Dendritic cell treated with granulocyte-macrophage colony-stimulating factor and Interleukin-4, amounts not matched to agents 40 ng/mL and 50 ng/mL, for 4 days (primary cell): ENCODE data around the gene PSMG1.
A peak's percentile ranks its signal among the peaks of the same experiment; 100 is the strongest.

ENCODE experiments used
- H3K27ac Mint-ChIP-seq: one replicate; pipeline ENCODE4 v1.8.0; 2022; ENCODE audit warnings: mild to moderate bottlenecking, mixed read lengths
- H3K27me3 Mint-ChIP-seq: one replicate; pipeline ENCODE4 v1.8.0; 2022; ENCODE audit warnings: mild to moderate bottlenecking, mixed read lengths
- H3K36me3 Mint-ChIP-seq: one replicate; pipeline ENCODE4 v1.8.0; 2022; ENCODE audit warnings: low read depth, mixed read lengths
- H3K4me1 Mint-ChIP-seq: one replicate; pipeline ENCODE4 v1.8.0; 2022; ENCODE audit warnings: low read depth, mixed read lengths
- H3K4me3 Mint-ChIP-seq: one replicate; pipeline ENCODE4 v1.8.0; 2022; ENCODE audit warnings: mild to moderate bottlenecking, moderate library complexity, mixed read lengths
- H3K9me3 Mint-ChIP-seq: one replicate; pipeline ENCODE4 v1.8.0; 2022; ENCODE audit warnings: mixed read lengths
- intact Hi-C: fragments of 100-400 bp; cut with micrococcal nuclease; formaldehyde crosslinking; loops from one replicate; pipeline ENCODE4 v1.15.0; 2022

The PSMG1 gene

DNA sequence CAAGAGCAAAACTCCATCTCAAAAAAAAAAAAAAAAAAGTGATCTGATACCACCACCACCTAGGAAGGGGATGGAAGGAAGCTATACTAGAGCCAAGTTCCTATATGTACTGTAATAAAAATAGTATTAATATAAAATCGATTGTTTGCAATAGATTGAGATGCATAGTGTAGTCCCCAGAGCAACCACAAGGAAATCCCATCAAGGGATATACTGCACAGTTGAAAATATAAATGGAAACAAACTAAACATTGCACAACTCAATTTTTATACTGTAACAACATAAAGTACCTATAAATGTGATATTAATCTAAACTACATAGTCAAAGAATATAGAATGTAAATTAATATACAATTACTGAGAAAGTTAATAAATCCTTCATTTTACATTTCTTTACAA, 20.9 kb upstream of the PSMG1 start:
- Mint-ChIP-seq H3K36me3 (peaks cover 91% of the 10 kb centered on the region), H3K27ac (no peak overlapping the region), H3K9me3 (no peaks in the 10 kb centered on the region), H3K4me3 (no peak overlapping the region), H3K27me3 (no peaks in the 10 kb centered on the region), H3K4me1 (no peaks in the 10 kb centered on the region)
- intact Hi-C loops: no loop called here

DNA sequence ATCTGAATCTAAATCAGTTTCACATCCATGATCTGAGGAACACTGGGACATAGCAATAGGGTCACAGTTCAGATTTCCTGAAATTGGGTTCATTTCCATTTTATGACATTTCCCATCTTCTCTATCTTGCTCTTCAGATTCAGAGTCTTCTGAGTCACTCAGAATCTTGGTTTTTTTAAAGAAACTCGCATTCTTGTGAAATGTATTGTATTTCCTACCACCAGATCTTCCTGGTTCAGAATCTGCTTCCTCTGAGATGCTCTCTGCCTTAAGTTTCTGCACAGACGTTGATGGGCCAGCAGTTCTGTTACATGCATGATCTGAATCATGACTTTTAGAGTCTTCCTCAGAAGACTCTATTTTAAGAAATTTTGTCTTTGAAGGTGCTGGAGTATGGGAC, 15.5 kb upstream of the PSMG1 start:
- Mint-ChIP-seq H3K4me1 (no peaks in the 10 kb centered on the region), H3K9me3 (no peaks in the 10 kb centered on the region), H3K27ac (no peak overlapping the region), H3K4me3 (no peak overlapping the region), H3K27me3 (no peaks in the 10 kb centered on the region), H3K36me3 (peaks cover 91% of the 10 kb centered on the region)
- intact Hi-C loops: no loop called here

DNA sequence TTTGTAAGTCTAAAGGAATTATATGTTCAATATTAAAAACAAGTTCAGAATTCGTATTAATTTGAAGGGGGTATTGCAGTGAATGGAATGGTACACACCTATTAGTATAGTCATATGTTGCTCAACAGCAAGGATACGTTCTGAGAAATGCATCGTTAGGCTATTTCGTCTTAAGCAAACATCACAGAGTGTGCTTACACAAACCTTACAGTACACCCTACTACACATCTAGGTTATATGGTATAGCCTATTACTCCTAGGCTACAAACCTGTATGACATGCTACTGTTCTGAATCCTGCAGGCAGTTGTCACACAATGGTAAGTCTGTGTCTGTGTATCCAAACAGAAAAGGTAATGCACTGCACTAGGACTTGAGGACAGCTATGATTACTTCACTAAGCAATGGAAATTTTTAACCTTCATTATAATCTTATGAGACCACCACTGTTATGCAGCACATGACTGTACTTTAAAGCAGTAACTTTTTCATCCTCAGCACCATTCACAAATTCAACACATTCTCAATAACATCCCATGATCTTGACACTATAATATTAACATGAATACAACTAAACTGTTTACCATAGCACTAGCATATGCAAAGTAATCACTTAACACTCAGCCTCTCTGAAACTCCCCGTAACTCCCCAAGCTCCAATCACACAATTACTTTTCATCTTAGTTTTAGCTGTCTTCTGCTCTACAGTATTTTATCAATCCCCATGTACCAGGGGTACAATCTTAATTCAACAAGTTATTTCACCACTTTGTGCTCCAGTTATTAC, 14.4 kb upstream of the PSMG1 start:
- no peaks in the 10 kb centered on the region for H3K27me3 Mint-ChIP-seq
- H3K27ac Mint-ChIP-seq: no peak overlapping the region
- no peaks in the 10 kb centered on the region for H3K4me1 Mint-ChIP-seq
- peaks cover 86% of the 10 kb centered on the region for H3K36me3 Mint-ChIP-seq
- H3K4me3 Mint-ChIP-seq: no peak overlapping the region
- intact Hi-C loops: no loop called here
- no peaks in the 10 kb centered on the region for H3K9me3 Mint-ChIP-seq

DNA sequence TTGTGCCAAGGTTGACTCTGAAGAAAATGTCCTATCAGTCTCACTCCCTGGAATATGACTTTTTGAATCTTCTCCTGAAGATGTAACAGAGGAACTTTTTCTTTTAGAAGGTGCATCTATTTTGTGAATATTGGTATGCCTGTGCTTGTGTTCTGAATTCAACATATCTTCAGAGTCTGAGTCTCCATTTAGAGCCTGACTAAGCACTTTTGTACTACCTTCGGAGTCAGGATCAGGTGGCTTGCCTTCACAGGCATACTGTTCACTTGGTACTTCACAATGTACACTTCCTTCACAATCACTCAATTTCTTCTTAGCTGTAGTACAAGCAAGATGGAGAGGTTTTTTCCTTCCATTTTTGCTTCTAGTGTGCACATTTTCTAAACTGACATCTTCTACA, 13.6 kb upstream of the PSMG1 start:
- H3K36me3 Mint-ChIP-seq: peaks cover 87% of the 10 kb centered on the region
- H3K4me3 Mint-ChIP-seq: no peak overlapping the region
- intact Hi-C loops: no loop called here
- no peaks in the 10 kb centered on the region for H3K4me1 Mint-ChIP-seq
- H3K27me3 Mint-ChIP-seq: no peaks in the 10 kb centered on the region
- no peaks in the 10 kb centered on the region for H3K9me3 Mint-ChIP-seq
- H3K27ac Mint-ChIP-seq: no peak overlapping the region

DNA sequence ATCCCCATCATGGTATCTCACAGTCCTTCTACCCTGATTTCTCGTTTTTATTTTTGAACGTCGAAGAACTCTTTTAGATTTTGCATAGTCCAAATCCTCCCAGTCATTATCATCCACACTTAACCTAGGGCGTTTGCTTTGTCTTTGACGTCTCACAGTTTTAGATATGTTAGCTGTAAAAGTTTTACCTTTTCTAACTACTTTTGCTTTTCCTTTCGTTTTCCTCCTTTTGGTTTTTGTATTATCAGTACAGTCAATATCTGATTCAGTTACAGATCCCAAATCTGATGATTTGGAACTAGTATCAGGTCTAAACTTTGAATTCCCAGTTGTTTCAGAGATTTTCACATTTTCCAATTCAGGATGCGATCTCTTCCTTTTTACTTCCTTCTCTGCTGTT, 13.1 kb upstream of the PSMG1 start:
- H3K4me3 Mint-ChIP-seq: no peak overlapping the region
- no peaks in the 10 kb centered on the region for H3K27me3 Mint-ChIP-seq
- no peaks in the 10 kb centered on the region for H3K9me3 Mint-ChIP-seq
- intact Hi-C loops: no loop called here
- no peaks in the 10 kb centered on the region for H3K4me1 Mint-ChIP-seq
- H3K27ac Mint-ChIP-seq: no peak overlapping the region
- H3K36me3 Mint-ChIP-seq: peaks cover 84% of the 10 kb centered on the region

DNA sequence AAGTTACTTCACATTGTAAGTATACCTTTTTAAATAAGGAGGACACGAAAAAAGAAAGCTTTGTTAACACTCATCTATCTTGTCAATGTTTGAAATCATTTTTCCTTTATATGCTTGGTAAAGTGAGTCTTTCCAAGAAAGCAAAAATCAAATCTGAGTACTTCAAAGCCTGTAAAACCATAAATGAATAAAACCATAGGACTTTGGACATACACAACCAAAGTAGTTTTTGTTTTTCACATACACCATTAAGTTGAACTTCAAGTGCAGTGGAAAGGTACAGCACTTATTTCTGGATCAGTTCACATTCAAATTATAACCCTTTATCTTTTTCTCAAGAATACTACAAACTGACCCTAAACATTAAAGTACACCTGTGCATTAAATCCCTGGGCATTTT, 10.1 kb upstream of the PSMG1 start:
- H3K9me3 Mint-ChIP-seq: no peaks in the 10 kb centered on the region
- H3K4me1 Mint-ChIP-seq: no peaks in the 10 kb centered on the region
- H3K27me3 Mint-ChIP-seq: no peaks in the 10 kb centered on the region
- H3K27ac Mint-ChIP-seq: no peak overlapping the region
- H3K4me3 Mint-ChIP-seq: no peak overlapping the region
- intact Hi-C loops: no loop called here
- peaks cover 55% of the 10 kb centered on the region for H3K36me3 Mint-ChIP-seq

DNA sequence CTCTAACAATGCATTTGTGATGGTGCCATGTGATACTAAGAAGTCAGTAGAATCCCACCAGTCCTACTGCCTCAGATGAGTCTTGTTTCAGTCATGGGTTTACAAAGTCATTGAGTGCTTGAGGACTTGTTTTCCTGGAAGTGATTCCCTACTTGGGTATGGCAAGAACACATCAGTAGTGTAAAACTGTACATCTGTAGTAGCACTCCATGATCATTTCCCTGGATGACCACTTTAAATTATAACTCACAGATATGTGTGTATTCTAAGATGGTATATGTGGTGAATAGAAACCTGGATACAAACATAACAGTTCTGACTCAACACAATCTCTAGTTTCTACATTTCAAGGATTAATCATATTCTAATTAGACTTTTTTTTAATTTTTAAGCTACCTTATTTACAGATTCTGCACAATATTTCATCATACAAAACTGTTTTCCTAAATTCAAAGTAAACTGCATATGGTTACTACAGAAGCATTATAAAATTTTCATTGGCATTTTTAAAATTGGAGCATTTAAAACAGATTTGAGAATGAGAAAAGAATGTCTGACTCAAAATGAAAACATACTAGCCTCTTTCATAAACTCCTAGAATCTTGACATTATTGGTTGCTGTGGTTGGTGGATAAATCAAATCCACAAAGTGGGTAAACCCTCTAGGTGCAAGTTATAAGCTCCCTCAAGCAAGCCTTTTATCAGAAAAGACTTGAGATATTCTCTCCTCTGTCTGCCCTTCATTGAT, 6.8 kb upstream of the PSMG1 start:
- no peaks in the 10 kb centered on the region for H3K27me3 Mint-ChIP-seq
- no peaks in the 10 kb centered on the region for H3K9me3 Mint-ChIP-seq
- intact Hi-C loops: no loop called here
- H3K27ac Mint-ChIP-seq: no peak overlapping the region
- H3K4me1 Mint-ChIP-seq: peaks cover 6% of the 10 kb centered on the region
- peaks cover 24% of the 10 kb centered on the region for H3K36me3 Mint-ChIP-seq
- no peak overlapping the region for H3K4me3 Mint-ChIP-seq

DNA sequence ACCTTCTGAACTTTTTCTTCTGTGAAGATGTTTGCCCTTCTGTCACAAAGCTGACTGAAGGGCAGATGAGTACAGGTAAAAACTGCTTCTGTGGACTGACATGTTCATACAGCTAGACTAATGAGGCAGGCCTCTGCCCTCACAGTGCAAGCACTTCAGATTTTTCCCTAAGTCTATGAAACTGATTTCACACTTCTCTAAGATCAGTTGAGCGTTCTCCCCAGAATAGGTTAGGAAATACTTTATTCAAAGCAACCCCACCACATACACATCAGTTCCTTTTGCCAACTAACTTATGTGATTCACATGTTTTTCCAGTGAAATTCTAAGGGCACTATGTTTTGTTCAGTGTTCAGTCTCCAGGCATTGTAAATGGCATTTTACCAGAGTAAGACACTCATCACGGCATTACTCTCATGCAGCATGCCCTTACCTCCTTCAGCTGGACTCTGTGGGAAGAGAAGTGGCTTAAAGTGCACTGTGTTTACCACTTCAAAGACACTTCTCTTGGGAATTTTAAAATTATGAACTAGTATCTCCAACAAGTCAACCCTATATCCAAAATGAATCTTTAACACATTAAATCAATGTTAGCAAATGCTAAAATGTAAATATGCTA, 5.4 kb upstream of the PSMG1 start:
- Mint-ChIP-seq H3K36me3 (peaks cover 21% of the 10 kb centered on the region), H3K27ac (no peak overlapping the region), H3K4me3 (no peak overlapping the region), H3K27me3 (no peaks in the 10 kb centered on the region), H3K9me3 (no peaks in the 10 kb centered on the region), H3K4me1 (peaks cover 14% of the 10 kb centered on the region)
- intact Hi-C loops: no loop called here

DNA sequence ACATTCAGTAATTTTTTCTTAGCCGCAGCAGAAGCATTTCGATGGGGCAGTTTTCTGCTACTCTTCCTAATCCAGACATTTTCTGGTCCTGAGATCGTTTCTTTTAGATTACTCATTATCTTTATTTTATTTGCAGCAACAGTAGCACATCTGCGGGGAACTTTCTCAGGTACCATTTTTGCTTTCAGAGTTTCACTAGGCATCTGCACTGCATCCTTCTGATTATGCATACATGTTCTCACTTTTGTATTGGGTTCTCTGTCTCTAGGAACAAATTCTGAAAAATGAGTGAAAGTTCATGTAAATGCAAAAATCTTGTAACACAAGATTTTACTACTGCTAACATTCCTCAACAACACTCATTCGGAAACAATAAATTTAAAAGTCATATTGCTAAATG, 3.9 kb upstream of the PSMG1 start:
- intact Hi-C loops: no loop called here
- Mint-ChIP-seq H3K4me1 (peaks cover 21% of the 10 kb centered on the region), H3K27me3 (no peaks in the 10 kb centered on the region), H3K9me3 (no peaks in the 10 kb centered on the region), H3K27ac (no peak overlapping the region), H3K36me3 (peaks cover 23% of the 10 kb centered on the region), H3K4me3 (no peak overlapping the region)

DNA sequence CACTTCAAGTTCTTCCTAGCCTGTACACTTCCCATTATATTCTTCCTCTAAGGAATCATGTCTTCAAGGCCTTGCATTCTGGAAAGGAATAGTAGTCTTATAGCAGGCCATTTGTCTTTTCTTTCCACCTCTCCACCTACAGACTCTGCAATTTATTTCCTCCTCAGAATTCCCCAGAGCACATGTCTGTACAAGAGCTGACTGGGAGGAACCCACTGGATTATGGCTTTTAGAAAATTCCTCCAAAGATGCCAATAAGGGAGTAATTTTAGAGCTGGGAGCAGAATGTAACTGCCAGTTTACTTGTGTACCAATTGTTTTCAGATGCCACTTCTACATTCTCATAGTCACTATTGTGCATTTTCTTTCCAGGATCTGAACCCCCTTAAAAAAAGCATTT, 3.4 kb upstream of the PSMG1 start:
- Mint-ChIP-seq H3K27me3 (no peaks in the 10 kb centered on the region), H3K9me3 (no peaks in the 10 kb centered on the region), H3K4me1 (peaks cover 25% of the 10 kb centered on the region), H3K36me3 (peaks cover 18% of the 10 kb centered on the region), H3K27ac (no peak overlapping the region), H3K4me3 (no peak overlapping the region)
- intact Hi-C loops: no loop called here

DNA sequence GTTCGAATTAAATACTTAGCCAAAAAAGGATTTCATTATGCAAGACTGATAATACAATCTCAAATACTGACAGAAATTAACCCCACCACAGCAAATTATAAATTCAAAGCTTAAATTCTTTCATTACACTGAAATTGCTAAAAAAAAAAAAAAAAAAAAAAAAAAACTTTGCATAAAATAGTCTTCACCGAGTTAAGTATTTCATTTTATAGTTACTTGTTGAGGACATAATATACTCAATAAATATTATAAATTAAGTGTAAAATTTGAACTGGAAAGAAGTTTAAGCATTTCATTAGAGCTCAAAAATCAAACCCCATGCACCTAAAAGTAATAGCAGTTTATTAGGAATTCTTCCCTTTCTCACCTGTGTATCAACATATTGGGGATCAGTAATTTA, 1.9 kb upstream of the PSMG1 start:
- Mint-ChIP-seq H3K27ac (no peak overlapping the region), H3K4me1 (peaks cover 31% of the 10 kb centered on the region), H3K9me3 (no peaks in the 10 kb centered on the region), H3K27me3 (no peaks in the 10 kb centered on the region), H3K4me3 (no peak overlapping the region), H3K36me3 (peaks cover 21% of the 10 kb centered on the region)
- intact Hi-C loops: no loop called here

DNA sequence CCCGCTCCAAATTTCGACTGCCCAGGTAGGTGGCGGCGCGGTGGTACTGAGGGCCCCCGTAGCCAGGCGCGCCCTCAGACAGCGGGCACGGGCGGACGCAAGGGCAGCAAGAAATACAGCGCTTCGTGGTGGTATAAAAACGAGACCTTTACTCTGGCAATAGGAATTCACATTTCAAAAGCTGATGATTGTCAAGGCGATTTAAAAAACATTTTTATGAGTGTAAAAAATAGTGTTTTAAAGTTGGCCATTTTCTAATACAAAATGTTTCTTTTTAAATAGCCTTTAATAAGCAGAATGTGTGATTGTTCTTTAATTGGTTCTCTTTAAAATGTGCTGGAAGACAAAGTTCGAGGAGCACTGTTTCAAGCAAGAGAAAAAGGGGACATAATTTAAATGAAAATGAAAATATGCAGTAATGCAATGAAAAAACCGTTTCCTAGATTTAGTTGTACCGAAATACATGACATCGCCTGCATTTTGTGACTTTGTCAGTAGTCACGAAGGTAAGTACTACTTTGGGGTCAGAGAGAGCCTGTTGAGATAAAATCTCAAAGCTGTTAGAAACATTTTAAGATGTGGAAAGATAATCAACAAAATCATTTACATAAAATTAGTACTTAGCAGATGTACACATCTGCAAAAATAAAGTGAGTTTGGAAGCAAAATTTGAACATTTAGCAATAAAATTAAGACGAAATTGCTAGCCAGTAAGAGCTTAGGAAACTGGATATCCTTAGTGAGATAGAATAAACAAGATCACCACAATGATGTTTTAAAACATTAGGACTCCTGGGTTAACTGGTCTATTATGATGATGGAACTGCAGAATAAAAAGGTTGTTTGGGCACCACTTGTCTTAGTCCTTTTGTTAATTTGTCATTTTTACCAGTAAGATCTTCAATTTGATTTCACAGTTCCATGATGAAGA, 1.1 kb upstream of the PSMG1 start:
- Mint-ChIP-seq H3K4me3 (peak overlapping the region; percentile 92), H3K9me3 (no peaks in the 10 kb centered on the region), H3K27ac (peak overlapping the region; percentile 96), H3K36me3 (peaks cover 30% of the 10 kb centered on the region), H3K4me1 (peaks cover 31% of the 10 kb centered on the region), H3K27me3 (no peaks in the 10 kb centered on the region)
- intact Hi-C loops: loop anchor here (5.0 kb wide), 1 partner anchor 377 kb away; the partner anchor contains the start of gene ETS2

DNA sequence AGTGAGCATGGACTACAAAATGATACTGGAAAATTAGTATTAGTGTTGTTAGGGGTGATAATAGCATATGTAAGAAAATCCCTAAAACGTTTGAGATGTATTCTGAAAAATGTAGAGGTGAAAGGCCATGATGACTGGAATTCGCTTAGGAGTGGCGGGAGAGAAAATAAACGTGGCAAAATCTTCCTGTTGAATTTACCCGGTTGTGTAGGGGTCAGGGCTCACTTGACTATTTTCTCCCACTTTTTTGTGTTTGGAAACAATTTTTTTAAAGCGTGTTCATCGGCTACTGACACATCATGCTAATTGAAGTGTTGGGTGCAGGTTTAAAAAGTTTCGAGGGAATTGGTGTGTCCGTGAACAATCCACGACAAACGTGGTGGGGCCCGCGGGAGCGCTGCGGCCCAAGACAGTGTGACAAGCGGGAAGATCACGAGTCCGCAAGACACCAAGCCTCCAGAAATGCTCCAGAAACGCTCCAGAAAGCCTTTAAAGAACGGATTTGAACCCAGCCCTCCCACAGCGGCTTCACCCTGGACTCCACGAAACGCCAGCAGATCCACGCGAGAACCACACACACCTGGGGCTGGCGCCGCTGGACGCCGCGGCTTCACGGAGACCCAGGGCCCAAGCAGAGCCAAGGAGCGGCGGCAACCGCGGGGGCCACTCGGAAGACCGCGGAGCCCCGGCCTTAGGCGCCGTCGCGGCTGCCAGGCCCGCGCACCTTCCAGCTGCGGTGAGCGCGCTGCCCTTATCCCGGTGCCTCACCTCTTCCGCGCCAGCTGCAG, 573 bp downstream of the PSMG1 start:
- Mint-ChIP-seq H3K4me3 (peak overlapping the region; percentile 92), H3K9me3 (no peaks in the 10 kb centered on the region), H3K36me3 (peaks cover 42% of the 10 kb centered on the region), H3K4me1 (peaks cover 31% of the 10 kb centered on the region), H3K27me3 (no peaks in the 10 kb centered on the region), H3K27ac (peak overlapping the region; percentile 96)
- intact Hi-C loops: loop anchor here (2.0 to 5.0 kb wide), 2 partner anchors 204 to 375 kb away; partner anchors contain the start of gene ETS2
